ENCODE results near the gene IMPACT.

IMPACT gene

DNA sequence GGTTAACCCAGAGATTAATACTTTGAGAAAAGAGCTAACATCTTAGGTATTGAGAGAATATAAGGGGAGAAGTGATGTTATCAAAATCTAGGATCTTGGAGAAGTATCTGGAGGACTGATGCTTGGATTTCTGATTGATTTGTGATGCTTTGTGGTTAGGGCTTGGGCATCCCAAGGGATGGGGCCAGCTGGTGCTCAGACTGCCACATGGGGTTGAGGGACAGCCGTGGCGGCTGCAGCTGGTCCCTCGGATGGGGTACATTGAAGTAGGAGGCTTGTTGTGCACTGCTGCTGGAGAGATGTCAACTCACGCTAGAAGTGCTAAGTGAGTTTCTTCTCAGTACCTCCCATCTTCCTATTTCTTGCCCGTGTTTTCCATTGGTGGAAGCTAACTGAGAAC is 56.4 kb downstream of the IMPACT start:
- no peak for DNase-seq

DNA sequence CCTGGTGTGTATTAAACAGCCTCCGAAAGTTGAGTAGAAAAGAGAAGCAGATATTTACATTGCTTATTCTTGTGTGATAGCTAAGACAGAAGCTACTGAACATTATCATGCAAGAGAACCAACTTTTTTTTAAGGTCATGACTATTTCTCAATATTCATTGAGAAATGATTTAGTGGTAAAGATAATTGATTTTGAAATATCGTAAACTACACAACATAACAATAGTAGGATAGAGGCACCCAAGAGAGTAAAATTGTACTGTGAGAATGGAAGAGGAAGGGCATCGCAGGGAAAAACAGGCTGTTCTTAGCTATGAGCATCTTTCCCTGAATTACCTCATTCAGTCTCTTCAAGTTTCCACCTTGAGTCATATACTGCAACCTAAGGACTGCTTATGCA is 59.2 kb downstream of the IMPACT start:
- DNase-seq, result no peak

DNA sequence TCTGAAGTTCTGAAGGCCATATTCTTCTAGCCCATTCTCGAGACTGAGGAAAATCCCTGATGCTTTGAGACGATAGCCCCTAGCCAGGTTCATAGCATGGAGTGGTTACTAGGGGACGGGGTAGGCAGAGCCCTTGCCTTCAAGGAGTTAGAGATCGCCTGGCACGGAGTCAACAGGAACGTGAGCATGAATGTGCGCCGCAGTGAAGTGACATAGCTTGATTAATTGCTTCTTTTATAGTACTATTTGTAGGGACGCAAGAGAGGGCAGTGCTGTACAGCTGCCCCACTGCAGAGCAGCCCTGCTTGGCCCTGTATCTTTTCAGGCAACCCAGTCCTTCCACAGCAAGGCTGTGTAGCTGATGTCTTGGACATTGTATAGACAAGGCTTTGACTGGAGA is 60.2 kb downstream of the IMPACT start:
- DNase-seq, result no peak

DNA sequence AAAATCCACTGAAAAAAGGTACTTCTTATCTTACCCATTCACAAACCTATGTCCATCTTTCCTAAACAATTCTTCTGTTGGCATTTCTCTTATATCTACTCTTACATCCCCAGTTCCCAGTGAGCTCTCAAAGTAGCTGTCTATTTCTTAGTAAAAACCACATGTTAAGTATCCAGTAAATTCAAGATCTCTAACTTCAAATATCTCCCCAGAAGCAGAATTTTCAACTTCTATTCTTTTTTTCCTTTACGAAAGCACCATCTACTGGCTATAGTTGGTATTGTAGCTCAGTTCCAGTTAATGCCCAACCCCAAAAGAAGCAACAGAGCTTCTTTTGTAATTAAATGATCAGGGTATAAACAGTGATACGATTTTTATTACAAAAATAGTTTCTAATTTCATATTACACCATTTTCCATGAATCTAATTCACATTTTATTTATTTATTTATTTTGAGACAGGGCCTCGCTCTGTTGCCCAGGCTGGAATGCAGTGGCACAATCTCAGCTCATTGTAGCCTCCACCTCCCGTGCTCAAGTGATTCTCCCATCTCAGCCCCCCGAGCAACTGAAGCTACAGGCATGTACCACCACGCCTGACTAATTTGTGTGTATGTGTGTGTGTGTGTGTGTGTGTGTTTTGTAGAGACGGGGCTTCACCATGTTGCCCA is 62.5 kb downstream of the IMPACT start:
- no peak for DNase-seq

DNA sequence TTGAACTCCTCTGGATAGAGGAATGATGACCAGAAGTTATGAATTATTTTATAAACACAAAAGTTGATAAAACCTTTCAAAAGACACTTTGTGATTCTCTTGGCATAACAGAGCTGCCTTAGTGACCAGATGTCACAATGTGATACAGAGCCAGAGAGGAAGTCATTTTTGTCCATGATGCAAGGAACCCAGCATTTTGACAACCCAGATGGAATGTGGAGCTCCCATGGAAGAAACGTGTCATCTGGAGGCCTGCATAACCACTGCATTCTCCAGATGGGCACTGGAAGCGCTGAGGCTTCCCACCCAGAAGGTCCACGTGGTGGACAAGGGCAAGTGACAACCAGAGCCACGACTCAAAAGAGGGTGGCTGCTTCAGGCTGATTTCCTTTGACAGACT is 64.1 kb downstream of the IMPACT start:
- DNase-seq, result no peak

DNA sequence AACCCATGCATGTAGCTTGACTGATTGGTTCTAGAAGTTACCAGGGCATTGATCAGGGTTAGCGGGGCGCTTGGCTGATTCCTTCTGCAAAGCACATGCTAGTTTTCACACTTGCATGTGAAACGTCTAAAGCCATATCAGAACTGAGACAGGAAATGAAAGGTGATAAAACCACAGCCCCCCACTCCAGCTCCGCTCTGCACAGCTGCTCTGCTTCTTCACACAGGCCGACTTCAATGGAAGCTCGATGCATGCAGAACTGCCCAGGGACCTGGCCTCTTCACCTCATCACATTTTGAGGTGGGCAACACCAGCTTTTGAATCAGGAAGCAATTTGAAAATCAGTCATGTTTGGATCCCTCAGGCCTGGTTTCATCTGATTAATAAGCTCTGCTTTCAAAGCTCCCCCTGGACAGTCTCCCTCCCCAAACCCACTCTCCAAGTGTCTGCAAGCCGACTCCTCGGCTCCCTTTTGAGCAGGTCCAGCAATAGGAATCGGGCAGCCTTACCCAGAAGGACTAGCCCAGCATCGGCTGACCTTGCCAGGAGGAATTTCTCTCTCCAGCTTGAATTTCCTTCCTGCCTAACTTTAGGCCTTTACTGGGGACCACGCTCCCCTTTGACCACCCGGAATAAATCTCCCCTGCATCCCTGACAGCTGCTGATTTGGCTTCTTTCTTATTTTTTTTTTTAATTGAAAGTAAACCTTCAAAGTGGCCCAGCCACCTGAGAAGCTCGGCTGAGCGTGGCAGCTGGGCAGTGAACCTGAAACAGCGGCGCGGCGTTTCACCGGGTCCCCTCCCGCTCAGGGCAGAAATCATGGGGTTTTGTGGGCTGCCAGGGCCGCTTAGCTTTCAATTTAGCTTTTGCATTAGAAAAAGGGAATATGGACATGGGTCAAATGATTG is 65.7 kb downstream of the IMPACT start:
- no peak for DNase-seq

DNA sequence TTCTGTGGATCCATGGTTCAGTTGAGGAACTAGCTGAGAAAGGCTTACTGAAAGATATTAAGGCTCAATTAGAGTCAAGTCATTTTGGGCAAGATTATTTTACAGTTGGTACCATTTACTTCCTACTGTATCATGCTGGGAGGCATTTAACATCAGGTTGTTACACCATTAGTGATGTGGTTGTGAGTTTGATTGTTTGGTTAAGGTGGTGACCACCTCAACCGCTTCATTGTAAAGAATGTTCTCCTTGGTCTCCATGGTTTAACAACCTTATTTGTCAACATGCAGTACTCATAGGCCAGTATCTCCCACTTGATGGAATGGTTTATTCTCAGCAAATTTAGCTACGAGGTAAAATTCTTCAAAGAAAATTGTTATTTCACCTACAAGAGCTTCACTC is 68.1 kb downstream of the IMPACT start:
- DNase-seq, result no peak

DNA sequence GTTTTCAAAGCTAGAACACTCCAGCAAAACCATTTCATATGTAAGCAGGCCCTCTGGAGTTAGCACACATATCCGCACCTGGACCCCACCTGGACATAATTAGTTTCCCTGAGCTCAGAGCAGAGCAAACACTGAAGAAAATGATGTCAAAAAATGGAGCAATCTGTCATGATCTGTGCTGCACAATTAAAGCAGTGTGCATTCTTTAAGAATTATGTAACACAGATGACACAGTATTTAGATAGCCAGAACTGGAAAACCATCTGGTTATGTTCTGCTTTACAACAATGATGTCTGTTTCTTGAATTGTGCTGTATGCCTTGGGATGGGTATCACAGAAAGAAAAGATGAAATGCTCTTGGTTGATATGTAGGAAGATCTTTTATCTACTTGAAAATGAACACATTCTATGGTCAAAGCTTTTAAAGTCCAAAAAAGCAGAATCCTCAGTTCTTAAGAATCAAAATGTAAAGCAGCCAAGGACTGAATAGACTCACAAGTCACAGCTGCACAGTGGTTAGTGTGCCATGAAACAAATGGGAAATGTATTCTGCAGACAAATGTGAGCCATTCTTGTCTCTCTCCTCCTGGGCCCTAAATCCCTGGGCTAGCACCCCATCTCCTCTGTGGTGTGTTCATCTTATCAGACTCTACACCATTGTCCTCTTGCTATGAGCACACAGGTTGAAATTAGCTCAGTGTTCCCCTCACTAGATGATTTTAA is 70.7 kb downstream of the IMPACT start:
- DNase-seq, result no peak

DNA sequence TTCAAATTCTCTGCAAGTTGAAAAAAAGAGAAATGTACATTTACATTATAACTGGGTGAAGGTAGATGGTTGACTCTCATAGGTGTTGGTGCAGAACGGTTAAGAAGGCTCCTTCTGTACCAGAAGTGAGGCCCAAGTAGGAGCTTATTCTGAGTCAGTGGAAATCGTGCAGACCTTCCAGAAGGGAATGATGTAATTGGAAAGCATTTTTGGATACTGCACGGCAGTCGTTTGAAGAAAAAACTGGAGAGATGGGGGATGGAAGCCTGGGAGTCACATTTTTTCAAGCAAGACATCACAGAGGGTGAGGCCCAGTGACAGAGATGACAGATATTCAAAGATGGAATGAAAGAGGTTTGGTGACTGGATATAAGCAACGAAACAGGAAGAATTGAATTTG is 73.3 kb downstream of the IMPACT start:
- DNase-seq, result no peak

DNA sequence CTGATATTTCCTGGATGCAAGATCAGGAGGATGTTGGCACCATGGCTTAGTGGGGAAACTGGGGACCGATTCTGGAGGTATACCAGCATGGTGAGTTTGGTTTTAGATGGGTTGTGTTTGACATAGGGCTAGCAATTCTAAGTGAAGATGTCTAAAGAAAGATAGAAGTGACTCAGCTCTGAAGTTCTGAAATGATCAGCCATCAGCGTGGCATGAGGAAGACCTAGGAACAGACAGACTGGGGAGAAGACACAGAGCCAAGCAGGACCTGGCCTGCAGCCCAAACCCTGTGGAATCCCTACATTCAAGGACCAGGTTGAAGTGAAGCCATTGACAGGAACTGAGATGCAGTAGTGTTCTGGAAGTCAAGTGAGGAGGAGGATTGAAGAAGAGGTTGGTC is 73.7 kb downstream of the IMPACT start:
- DNase-seq, result no peak

DNA sequence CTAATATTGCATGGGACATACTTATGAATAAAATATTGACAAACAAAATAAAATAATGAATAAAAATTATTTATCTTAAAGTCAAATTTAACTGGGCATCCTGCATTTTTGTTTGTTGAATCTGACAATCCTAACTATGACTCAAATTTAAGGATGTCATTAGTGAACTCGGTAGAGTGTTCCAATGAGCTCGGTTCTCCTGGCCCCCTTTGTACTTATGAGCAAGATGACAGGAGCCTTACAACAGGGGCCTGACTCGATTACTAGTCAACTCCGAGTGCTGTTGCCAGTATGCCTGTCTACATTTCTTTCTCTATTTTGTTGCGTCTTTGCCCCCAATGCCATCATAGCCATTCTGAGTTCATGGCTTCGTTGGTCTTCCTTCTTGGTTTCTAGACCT is 74.3 kb downstream of the IMPACT start:
- DNase-seq, result no peak

DNA sequence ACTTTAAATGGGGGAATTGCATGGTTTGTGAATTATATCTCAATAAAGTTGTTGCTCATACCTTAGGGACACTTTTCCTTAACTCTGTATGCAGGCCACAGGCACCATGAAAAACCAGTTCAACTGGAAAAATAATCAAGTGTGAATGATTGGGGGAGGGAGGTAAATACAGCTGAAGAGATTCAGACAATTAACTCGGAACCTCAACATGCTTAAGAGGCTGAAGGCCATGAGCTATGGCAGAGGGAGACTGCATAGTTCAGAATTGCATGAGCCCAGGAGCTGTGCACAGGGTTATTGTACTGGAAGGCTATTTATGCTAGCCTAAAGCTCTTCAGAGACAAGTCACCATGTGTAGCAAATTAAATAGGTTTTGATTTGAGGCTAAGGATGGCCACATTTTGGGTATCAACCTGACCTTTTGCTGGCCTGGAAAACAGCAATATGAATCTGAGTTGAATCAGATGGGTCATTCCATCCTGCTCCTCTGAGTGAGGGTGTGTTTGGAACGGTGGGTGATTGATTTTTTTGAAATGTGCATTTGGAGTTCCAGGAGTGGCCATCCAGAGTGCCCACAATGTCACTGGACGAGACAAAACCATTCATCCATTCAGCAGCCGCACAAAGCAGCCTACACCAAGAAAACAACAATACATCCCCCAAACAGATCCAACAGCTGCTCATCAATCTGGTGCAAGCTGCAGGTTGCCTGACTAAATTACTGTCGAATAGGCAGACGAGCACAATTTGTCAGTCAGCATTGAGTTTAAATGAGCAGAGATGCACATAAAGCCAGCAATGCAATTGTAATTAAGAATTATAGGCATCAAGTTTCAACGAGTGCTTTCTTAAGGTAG is 76.4 kb downstream of the IMPACT start:
- DNase-seq, result no peak

All from activated naive CD4-positive, alpha-beta T cell (primary cell).